Activated effector memory CD4-positive, alpha-beta T cell treated with Interleukin-2 at 50 U/mL for 16 hours (primary cell): Measurements from ENCODE around the gene TEKTIP1.
"Not testable (repeated sequence)": the region's sequence is repeated elsewhere in the genome, so short reads cannot be mapped to it uniquely, and the experiment has no call there.

Experiments used
- DNase-seq: peaks from one replicate; pipeline ENCODE4 v3.0.0-alpha.2; 2020

TEKTIP1 gene

DNA sequence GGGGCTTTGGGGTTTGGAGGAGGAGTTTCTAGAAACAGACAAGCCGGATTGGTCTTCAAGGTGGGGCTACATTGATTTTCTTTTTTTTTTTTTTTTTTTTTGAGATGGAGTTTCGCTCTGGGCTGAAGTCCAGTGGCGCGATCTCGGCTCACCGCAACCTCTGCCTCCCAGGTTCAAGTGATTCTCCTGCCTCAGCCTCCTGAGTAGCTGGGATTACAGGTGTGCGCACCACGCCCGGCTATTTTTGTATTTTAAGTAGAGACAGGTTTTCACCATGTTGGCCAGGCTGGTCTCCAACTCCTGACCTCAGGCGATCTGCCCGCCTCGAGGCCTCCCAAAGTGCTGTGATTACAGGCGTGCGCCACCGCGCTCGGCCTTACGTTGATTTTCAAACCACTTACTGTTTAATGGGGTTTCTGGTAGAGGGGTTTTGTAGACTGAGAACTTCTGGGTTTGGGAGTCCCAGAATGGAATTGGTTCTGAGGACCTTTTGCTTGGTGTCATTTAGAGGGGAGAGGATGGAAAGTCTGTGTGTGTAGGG lies 30.8 kb upstream of the TEKTIP1 start:
- not testable (repeated sequence) for DNase-seq

GRCh38 chr19:3508771-3509535 lies 30.0 kb upstream of the TEKTIP1 start:
- DNase-seq = no peak

GRCh38 chr19:3509566-3509989 lies 29.4 kb upstream of the TEKTIP1 start:
- no peak for DNase-seq

DNA sequence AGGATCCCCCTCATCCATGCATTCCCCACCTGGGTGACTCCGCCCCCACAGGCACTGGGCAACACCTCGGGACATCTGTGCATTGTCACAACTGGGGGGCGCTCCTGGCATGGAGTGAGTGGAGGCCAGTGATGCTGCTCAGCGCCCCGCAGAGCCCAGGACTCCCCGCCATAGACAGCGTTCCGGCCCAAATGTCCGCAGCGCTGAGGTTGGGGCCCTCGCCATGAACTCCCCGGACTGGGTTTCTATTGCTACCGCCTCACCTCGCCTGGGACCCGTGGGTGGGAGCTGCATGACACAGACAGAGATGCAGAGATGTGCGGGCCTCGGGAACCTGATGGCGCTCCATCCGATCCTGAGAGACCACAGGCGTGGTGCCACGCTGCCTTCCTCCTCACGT lies 28.2 kb upstream of the TEKTIP1 start:
- DNase-seq = no peak

- no peak for DNase-seq
Observed at GRCh38 chr19:3511506-3512251, 27.3 kb upstream of the TEKTIP1 start.

GRCh38 chr19:3512562-3513228 lies 26.3 kb upstream of the TEKTIP1 start:
- DNase-seq = no peak

- no peak for DNase-seq
Observed at GRCh38 chr19:3513229-3514140, 25.5 kb upstream of the TEKTIP1 start.

GRCh38 chr19:3514930-3515329 lies 24.0 kb upstream of the TEKTIP1 start:
- no peak for DNase-seq

- no peak for DNase-seq
Observed at GRCh38 chr19:3515891-3516422, 23.0 kb upstream of the TEKTIP1 start.

DNA sequence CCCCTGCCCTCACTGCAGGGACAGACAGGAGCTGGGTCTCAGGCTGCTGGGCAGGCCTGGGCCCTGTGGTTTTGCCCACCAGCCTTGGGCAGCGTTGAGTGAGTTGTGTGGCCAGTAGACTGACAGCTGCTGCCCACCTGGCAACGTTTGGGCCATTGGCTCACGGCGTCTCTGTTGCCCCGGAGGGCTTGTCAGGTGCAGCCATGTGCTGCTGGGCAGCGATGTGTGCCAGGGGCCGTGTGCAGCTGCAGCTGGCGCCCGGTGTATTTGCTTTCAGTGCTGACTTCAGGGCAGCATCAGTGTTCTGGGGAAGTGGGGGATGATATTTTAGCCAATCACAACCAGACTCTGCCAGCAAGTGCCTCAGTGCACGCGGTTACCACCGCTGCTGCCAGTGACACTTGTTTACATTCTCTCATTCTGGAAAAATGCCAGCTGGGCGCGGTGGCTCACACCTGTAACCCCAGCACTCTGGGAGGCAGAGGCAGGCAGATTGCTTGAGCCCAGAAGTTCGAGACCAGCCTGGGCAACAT lies 22.2 kb upstream of the TEKTIP1 start:
- peak; percentile 25 for DNase-seq

DNA sequence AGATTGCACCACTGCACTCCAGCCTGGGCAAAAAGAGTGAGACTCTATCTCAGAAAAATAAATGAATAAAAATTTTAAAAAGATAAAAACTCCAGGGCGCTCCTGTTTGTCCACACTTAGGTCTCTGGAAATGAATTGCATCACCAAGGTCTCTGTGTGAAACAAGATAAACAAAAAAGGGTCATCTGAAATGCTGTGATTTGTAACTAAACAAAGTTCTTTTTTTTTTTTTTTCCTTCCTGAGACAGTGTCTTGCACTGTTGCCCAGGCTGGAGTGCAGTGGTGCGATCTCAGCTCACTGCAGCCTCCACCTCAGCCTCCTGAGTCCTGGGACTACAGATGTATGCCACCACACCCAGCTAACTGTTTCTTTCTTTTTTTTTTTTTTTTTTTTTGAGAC lies 21.3 kb upstream of the TEKTIP1 start:
- DNase-seq = no peak

- DNase-seq = no peak
Observed at GRCh38 chr19:3518255-3518654, 20.7 kb upstream of the TEKTIP1 start.

- no peak for DNase-seq
Observed at GRCh38 chr19:3518659-3519058, 20.3 kb upstream of the TEKTIP1 start.

- DNase-seq = no peak
Observed at GRCh38 chr19:3519126-3519525, 19.8 kb upstream of the TEKTIP1 start.

DNA sequence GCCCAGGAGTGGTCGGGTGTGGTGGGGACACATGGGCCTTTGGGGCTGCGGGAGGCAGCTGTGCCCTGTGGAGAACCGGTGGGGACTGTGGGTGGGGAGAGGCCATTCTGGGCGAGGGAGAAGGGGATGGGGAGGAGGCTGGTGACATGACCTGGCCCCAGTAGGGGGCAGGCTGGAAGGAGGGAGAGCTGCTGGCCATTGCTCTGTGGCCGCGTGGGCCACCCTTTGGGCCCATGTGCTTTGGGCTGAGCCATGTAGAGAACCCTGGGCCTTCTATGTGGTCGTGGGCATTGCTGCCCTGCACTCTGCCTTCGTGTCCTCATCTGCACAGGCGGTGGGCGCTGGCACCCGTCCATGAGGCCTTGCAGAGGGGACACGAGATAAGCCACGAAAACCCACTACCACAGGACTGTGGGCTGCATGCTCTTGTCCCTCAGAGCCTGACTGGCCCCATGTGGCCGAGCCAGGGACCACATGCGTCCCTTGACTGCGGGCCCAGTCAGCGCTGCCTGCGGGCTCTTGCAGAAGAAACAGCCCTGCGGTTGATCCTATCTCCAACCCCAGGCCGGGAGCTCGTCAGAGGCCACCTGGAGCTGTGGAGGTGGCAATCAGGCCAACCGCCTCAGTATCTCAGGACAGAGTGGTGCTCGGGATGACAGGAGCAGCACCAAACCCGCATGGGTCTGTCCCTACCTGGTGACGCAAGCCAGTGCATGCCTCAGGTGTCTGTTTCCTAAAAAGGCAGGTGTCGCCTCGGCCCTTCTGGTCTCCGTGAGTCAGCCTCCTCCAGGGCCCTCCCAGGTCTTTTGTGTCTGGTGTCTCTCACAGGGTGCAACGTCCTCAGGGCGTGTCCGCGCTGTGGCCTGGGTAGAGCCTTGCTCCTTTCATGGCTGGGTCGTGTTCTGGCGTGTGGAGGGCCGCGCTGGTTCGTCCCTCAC lies 18.5 kb upstream of the TEKTIP1 start:
- no peak for DNase-seq

- DNase-seq = no peak
Observed at GRCh38 chr19:3521104-3521445, 17.9 kb upstream of the TEKTIP1 start.

DNA sequence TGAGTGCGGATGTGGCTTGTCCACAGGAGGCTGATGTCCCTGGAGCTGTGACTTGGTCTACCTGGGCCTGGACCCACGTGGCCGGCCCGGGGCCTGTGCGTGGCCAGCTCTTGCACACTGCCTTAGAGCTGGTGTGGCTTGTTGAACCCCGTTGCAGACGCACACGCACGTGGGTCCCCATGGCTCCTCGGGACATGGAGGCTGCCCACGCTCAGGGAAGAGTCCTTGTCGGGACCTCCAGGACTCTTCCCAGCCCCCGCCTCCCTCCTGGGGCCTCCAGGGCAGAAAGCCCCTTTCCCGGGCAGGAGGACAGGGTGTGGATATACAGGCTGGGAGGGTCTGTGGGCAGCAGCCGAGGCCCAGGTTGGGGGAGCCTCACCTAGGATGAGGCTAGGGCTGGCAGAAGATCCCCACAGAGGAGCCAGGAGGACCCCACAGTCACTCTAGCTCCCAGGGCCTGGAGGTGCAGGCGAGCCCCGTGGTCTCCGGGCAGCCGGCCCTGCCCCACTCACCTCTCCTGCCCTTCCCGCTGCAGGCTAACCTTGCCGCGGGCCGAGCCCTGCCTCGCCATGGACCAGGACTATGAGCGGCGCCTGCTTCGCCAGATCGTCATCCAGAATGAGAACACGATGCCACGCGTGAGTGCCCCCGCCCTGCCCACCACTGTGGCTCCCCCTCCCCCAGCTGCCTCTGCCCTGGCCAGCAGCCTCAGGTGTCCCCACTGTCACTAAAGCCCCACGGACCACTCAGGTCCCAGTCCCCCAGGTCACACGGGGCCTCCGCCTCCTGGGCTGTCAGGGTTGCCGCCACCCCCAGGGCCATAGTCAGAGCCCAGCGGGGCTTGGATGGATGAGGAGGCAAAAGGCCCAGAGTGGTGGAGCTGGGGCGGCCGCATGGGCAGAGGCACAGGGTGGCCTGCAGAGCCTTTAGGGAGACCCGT lies 16.3 kb upstream of the TEKTIP1 start:
- no peak for DNase-seq

- no peak for DNase-seq
Observed at GRCh38 chr19:3523361-3524077, 15.5 kb upstream of the TEKTIP1 start.
